Measurements from ENCODE around the gene LAMTOR1.
"Not testable (repeated sequence)": the region's sequence is repeated elsewhere in the genome, so short reads cannot be mapped to it uniquely, and the experiment has no call there.

Gene LAMTOR1

GRCh38 chr11:72102946-72103753 is at the start of gene LAMTOR1:
TSS of gene LAMTOR1 (minus strand) at chr11:72103297. CDS start at chr11:72103224, 73 bp downstream.
- DNase-seq (ENCODE audit: low read depth) = peak; percentile 100

GRCh38 chr11:72150882-72151281 is 47.8 kb upstream of the LAMTOR1 start:
- no peak for DNase-seq (ENCODE audit: low read depth)

- no peak for DNase-seq (ENCODE audit: low read depth)
Observed at GRCh38 chr11:72146625-72147024, 43.5 kb upstream of the LAMTOR1 start.

- peak; percentile 99 for DNase-seq (ENCODE audit: low read depth)
Observed at GRCh38 chr11:72144807-72145565, 41.9 kb upstream of the LAMTOR1 start.

GRCh38 chr11:72142543-72142942 is 39.4 kb upstream of the LAMTOR1 start:
- DNase-seq (ENCODE audit: low read depth) = not testable (repeated sequence)

- peak; percentile 20 for DNase-seq (ENCODE audit: low read depth)
Observed at GRCh38 chr11:72142086-72142485, 39.0 kb upstream of the LAMTOR1 start.

- peak; percentile 98 for DNase-seq (ENCODE audit: low read depth)
Observed at GRCh38 chr11:72141066-72141465, 38.0 kb upstream of the LAMTOR1 start.

- DNase-seq (ENCODE audit: low read depth) = peak; percentile 59
Observed at GRCh38 chr11:72140661-72141060, 37.6 kb upstream of the LAMTOR1 start.

- DNase-seq (ENCODE audit: low read depth) = no peak
Observed at GRCh38 chr11:72139500-72139899, 36.4 kb upstream of the LAMTOR1 start.

- no peak for DNase-seq (ENCODE audit: low read depth)
Observed at GRCh38 chr11:72138821-72139390, 35.8 kb upstream of the LAMTOR1 start.

- no peak for DNase-seq (ENCODE audit: low read depth)
Observed at GRCh38 chr11:72136684-72137262, 33.7 kb upstream of the LAMTOR1 start.

- no peak for DNase-seq (ENCODE audit: low read depth)
Observed at GRCh38 chr11:72135891-72136683, 33.0 kb upstream of the LAMTOR1 start.

- DNase-seq (ENCODE audit: low read depth) = not testable (repeated sequence)
Observed at GRCh38 chr11:72135473-72135872, 32.4 kb upstream of the LAMTOR1 start, which contains the start of gene FOLR3. TSS of gene FOLR3 (plus strand) at chr11:72135725. CDS start at chr11:72135953, 228 bp downstream.

GRCh38 chr11:72132646-72133045 is 29.5 kb upstream of the LAMTOR1 start:
- DNase-seq (ENCODE audit: low read depth) = no peak

GRCh38 chr11:72129381-72129780 is 26.3 kb upstream of the LAMTOR1 start:
- no peak for DNase-seq (ENCODE audit: low read depth)

- DNase-seq (ENCODE audit: low read depth) = no peak
Observed at GRCh38 chr11:72127923-72128322, 24.8 kb upstream of the LAMTOR1 start.

GRCh38 chr11:72125956-72126355 is 22.9 kb upstream of the LAMTOR1 start:
- DNase-seq (ENCODE audit: low read depth) = no peak

GRCh38 chr11:72124046-72124445 is 20.9 kb upstream of the LAMTOR1 start:
- DNase-seq (ENCODE audit: low read depth) = no peak

- DNase-seq (ENCODE audit: low read depth) = no peak
Observed at GRCh38 chr11:72123117-72123653, 20.1 kb upstream of the LAMTOR1 start.

GRCh38 chr11:72122607-72123006 is 19.5 kb upstream of the LAMTOR1 start:
- DNase-seq (ENCODE audit: low read depth) = no peak

- DNase-seq (ENCODE audit: low read depth) = no peak
Observed at GRCh38 chr11:72120930-72121329, 17.8 kb upstream of the LAMTOR1 start.
